Measurements from ENCODE around the gene TBC1D10B. TPM values are rescaled to one million over a fixed set of nuclear protein-coding genes. Genes with fewer than 3 reads are reported as not detected.

Gene TBC1D10B
- total and polyA plus RNA-seq, 9 of the 15 experiments (the other 6 are each of a cell fraction or from before 2014, with no cell fraction given) = 2.2 to 55.4 (median 17.5) TPM

DNA sequence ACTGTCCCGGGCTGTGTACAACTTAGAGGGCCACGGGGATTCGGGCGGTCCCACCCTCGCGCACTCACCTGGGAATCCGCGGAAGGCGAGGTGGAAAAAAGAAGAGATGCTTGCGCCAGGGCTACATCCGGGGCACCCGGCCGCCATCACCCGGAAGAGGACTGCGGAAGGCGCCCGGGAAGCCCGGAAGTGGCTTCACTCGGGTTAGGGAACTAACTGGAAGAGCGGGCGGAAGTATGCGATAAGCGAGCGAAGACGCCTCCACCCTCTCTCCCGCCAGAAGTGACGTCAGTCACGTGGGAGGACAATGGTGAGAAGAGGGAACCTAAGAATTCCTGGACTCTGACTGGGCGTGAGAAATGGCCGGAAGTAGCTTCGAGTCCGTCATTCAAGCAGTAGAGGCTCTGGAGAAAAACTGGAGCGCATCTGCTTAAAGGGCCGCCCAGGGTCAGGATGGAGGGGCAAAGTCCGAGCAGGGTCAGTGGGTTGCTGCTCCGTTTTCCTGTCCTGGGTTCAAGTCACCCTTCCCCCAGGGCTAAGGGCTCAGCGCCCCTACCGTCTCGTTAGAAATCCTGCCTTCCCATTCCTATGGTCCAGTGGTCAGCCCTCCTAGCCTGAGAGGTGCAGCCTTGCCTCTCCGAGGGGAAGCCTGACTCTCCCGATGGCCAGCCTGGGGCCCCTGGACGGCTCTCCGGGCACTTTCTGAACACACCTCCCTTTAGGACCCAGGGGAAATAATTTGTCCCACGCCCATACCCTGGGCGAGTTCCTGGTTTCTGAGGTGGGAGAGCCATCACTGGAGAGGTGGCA lies 14.9 kb downstream of the TBC1D10B start, which contains the start of gene CD2BP2 (continued):
- TF ChIP-seq, protein P1, sequence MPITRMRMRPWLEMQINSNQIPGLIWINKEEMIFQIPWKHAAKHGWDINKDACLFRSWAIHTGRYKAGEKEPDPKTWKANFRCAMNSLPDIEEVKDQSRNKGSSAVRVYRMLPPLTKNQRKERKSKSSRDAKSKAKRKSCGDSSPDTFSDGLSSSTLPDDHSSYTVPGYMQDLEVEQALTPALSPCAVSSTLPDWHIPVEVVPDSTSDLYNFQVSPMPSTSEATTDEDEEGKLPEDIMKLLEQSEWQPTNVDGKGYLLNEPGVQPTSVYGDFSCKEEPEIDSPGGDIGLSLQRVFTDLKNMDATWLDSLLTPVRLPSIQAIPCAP (CRISPR knock-in tag; IDR thresholded peaks at IDR 0.05; ENCODE audit: borderline replicate concordance) = peak; percentile 71; the same call in 1 of the 2 replicates
- TF ChIP-seq, protein P2, sequence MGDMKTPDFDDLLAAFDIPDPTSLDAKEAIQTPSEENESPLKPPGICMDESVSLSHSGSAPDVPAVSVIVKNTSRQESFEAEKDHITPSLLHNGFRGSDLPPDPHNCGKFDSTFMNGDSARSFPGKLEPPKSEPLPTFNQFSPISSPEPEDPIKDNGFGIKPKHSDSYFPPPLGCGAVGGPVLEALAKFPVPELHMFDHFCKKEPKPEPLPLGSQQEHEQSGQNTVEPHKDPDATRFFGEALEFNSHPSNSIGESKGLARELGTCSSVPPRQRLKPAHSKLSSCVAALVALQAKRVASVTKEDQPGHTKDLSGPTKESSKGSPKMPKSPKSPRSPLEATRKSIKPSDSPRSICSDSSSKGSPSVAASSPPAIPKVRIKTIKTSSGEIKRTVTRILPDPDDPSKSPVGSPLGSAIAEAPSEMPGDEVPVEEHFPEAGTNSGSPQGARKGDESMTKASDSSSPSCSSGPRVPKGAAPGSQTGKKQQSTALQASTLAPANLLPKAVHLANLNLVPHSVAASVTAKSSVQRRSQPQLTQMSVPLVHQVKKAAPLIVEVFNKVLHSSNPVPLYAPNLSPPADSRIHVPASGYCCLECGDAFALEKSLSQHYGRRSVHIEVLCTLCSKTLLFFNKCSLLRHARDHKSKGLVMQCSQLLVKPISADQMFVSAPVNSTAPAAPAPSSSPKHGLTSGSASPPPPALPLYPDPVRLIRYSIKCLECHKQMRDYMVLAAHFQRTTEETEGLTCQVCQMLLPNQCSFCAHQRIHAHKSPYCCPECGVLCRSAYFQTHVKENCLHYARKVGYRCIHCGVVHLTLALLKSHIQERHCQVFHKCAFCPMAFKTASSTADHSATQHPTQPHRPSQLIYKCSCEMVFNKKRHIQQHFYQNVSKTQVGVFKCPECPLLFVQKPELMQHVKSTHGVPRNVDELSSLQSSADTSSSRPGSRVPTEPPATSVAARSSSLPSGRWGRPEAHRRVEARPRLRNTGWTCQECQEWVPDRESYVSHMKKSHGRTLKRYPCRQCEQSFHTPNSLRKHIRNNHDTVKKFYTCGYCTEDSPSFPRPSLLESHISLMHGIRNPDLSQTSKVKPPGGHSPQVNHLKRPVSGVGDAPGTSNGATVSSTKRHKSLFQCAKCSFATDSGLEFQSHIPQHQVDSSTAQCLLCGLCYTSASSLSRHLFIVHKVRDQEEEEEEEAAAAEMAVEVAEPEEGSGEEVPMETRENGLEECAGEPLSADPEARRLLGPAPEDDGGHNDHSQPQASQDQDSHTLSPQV (IDR thresholded peaks at IDR 0.05) = peak; percentile 15; the same call in 1 of the 2 replicates
- TF ChIP-seq RAD51 (IDR thresholded peaks at IDR 0.05; ENCODE audit: borderline replicate concordance, low read depth) = peak; percentile 96
- peak; percentile 100 for TF ChIP-seq GABPA (tag; conservative IDR thresholded peaks at IDR 0.05; ENCODE audit: low read depth)
- TF ChIP-seq ATF7 (IDR thresholded peaks at IDR 0.05) = peak; percentile 99
- peak; percentile 10 for TF ChIP-seq NEUROD1 (IDR thresholded peaks at IDR 0.05; ENCODE audit: borderline replicate concordance, low read depth, low read length, partially characterized antibody)
- peak; percentile 36; the same call in 1 of the 2 replicates for TF ChIP-seq FOXP1 (CRISPR knock-in tag; IDR thresholded peaks at IDR 0.05)
- TF ChIP-seq, protein P3, sequence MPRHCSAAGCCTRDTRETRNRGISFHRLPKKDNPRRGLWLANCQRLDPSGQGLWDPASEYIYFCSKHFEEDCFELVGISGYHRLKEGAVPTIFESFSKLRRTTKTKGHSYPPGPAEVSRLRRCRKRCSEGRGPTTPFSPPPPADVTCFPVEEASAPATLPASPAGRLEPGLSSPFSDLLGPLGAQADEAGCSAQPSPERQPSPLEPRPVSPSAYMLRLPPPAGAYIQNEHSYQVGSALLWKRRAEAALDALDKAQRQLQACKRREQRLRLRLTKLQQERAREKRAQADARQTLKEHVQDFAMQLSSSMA (CRISPR knock-in tag; IDR thresholded peaks at IDR 0.05) = peak; percentile 80; the same call in 1 of the 2 replicates
- TF ChIP-seq TEAD4 (IDR thresholded peaks at IDR 0.05; ENCODE audit: low read length) = peak; percentile 62
- TF ChIP-seq TEAD4 (CRISPR knock-in tag; IDR thresholded peaks at IDR 0.05; ENCODE audit: borderline replicate concordance) = no peak
- no peak for TF ChIP-seq ZNF785 (CRISPR knock-in tag; IDR thresholded peaks at IDR 0.05)
- TF ChIP-seq ETS2 (tag; IDR thresholded peaks at IDR 0.05; ENCODE audit: borderline replicate concordance, poor library complexity, severe bottlenecking) = no peak
- peak; percentile 66 for TF ChIP-seq NFIC (IDR thresholded peaks at IDR 0.05)
- 0 out of 2 replicates have a peak, but pooled peaks have one; percentile 17 for TF ChIP-seq CEBPG (CRISPR knock-in tag; IDR thresholded peaks at IDR 0.05)
- TF ChIP-seq CEBPG (tag; conservative IDR thresholded peaks at IDR 0.05 in 1 of 2, IDR thresholded peaks at IDR 0.05 in 1 of 2) = no peak
- TF ChIP-seq RCOR1 (IDR thresholded peaks at IDR 0.05; ENCODE audit: borderline replicate concordance in 1 of 2, low read depth in 2 of 2, low read length in 2 of 2) = 0 out of 4 replicates have a peak, but pooled peaks of 1 of the 2 experiments have one; percentile 3
- TF ChIP-seq, protein P4, sequence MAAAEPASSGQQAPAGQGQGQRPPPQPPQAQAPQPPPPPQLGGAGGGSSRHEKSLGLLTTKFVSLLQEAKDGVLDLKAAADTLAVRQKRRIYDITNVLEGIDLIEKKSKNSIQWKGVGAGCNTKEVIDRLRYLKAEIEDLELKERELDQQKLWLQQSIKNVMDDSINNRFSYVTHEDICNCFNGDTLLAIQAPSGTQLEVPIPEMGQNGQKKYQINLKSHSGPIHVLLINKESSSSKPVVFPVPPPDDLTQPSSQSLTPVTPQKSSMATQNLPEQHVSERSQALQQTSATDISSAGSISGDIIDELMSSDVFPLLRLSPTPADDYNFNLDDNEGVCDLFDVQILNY (CRISPR knock-in tag; IDR thresholded peaks at IDR 0.05) = peak; percentile 56; the same call in 1 of the 2 replicates
- TF ChIP-seq NUFIP1 (IDR thresholded peaks at IDR 0.05; ENCODE audit: partially characterized antibody) = peak; percentile 36
- no peak for TF ChIP-seq LEF1 (IDR thresholded peaks at IDR 0.05)
- TF ChIP-seq, protein P5, sequence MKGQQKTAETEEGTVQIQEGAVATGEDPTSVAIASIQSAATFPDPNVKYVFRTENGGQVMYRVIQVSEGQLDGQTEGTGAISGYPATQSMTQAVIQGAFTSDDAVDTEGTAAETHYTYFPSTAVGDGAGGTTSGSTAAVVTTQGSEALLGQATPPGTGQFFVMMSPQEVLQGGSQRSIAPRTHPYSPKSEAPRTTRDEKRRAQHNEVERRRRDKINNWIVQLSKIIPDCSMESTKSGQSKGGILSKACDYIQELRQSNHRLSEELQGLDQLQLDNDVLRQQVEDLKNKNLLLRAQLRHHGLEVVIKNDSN (CRISPR knock-in tag; IDR thresholded peaks at IDR 0.05) = peak; percentile 94

Measured in K562 (cell line).